Measurements from ENCODE around the gene ARHGAP24.
"Not testable (repeated sequence)": the region's sequence is repeated elsewhere in the genome, so short reads cannot be mapped to it uniquely, and the experiment has no call there.

The ARHGAP24 gene

GRCh38 chr4:85518526-85518925, 43.6 kb downstream of the ARHGAP24 start:
- DNase-seq (ENCODE audit: low read depth) = not testable (repeated sequence)

- no peak for DNase-seq (ENCODE audit: low read depth)
These were observed 46.1 kb downstream of the ARHGAP24 start for GRCh38 chr4:85520765-85521749.

- no peak for DNase-seq (ENCODE audit: low read depth)
These were observed 47.3 kb downstream of the ARHGAP24 start for GRCh38 chr4:85522277-85522676.

GRCh38 chr4:85522836-85523235, 47.9 kb downstream of the ARHGAP24 start:
- DNase-seq (ENCODE audit: low read depth) = peak; percentile 21

- no peak for DNase-seq (ENCODE audit: low read depth)
These were observed 52.9 kb downstream of the ARHGAP24 start for GRCh38 chr4:85527815-85528214.

- no peak for DNase-seq (ENCODE audit: low read depth)
These were observed 56.8 kb downstream of the ARHGAP24 start for GRCh38 chr4:85531560-85532341.

GRCh38 chr4:85534120-85534519, 59.2 kb downstream of the ARHGAP24 start:
- DNase-seq (ENCODE audit: low read depth) = no peak

GRCh38 chr4:85543832-85544231, 68.9 kb downstream of the ARHGAP24 start:
- peak; percentile 88 for DNase-seq (ENCODE audit: low read depth)

GRCh38 chr4:85544751-85545150, 69.8 kb downstream of the ARHGAP24 start:
- no peak for DNase-seq (ENCODE audit: low read depth)

- DNase-seq (ENCODE audit: low read depth) = peak; percentile 21
These were observed 73.2 kb downstream of the ARHGAP24 start for GRCh38 chr4:85548116-85548515.

GRCh38 chr4:85548841-85549240, 73.9 kb downstream of the ARHGAP24 start:
- DNase-seq (ENCODE audit: low read depth) = peak; percentile 55

- DNase-seq (ENCODE audit: low read depth) = peak; percentile 58
These were observed 80.3 kb downstream of the ARHGAP24 start for GRCh38 chr4:85555206-85555605.

GRCh38 chr4:85556283-85556682, 81.3 kb downstream of the ARHGAP24 start:
- DNase-seq (ENCODE audit: low read depth) = no peak

- DNase-seq (ENCODE audit: low read depth) = no peak
These were observed 82.3 kb downstream of the ARHGAP24 start for GRCh38 chr4:85557016-85557901.

- DNase-seq (ENCODE audit: low read depth) = peak; percentile 96
These were observed 91.0 kb downstream of the ARHGAP24 start for GRCh38 chr4:85565761-85566480.

- no peak for DNase-seq (ENCODE audit: low read depth)
These were observed 94.9 kb downstream of the ARHGAP24 start for GRCh38 chr4:85569730-85570299.

GRCh38 chr4:85570388-85570787, 95.4 kb downstream of the ARHGAP24 start:
- no peak for DNase-seq (ENCODE audit: low read depth)

GRCh38 chr4:85571008-85571407, 96.1 kb downstream of the ARHGAP24 start:
- DNase-seq (ENCODE audit: low read depth) = no peak

GRCh38 chr4:85573270-85573669, 98.3 kb downstream of the ARHGAP24 start:
- DNase-seq (ENCODE audit: low read depth) = peak; percentile 39

- no peak for DNase-seq (ENCODE audit: low read depth)
These were observed 102.4 kb downstream of the ARHGAP24 start for GRCh38 chr4:85577307-85577706.

GRCh38 chr4:85579942-85580341, 105.0 kb downstream of the ARHGAP24 start:
- no peak for DNase-seq (ENCODE audit: low read depth)

Measured in amniotic epithelial cell (primary cell).